ENCODE measurements around the gene GET4. TPM values are rescaled to one million over a fixed set of nuclear protein-coding genes. Genes with fewer than 3 reads are reported as not detected.
A peak's percentile ranks its signal among the peaks of the same experiment; 100 is the strongest.

GET4 gene
- total RNA-seq, 2 experiments from 2014 or later = 84.4 to 96.4 TPM

DNA sequence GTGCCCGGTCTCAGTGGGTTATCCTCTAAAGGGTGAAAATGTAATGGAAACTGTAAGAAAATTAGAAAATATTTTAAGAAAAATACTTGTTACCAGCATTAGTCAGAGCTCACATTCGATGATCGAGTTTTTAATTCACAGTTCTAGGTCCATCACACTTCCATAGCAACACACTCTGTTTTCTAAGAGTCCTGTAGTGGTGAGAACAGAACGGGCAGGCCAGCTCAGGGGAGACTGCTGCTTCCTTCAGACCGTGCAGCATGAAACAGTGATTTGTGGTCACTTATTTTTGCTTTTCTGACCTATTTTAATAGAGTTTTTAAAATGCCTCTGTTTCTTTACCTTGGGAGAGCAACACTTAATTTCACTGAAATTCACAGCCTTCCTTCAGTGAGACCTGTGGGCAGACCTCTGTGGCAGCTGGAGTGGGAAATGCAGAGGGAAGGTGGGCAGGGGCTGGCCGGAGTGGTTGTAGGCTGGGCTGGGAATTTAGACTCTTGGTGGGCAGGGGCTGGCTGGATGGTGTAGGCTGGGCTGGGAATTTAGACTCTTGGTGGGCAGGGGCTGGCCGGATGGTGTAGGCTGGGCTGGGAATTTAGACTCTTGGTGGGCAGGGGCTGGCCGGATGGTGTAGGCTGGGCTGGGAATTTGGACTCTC is 42.6 kb upstream of the GET4 start:
- Mint-ChIP-seq H3K27ac (no peak overlapping the region), H3K27me3 (no peaks in the 10 kb centered on the region), H3K4me3 (no peak overlapping the region), H3K36me3 (ENCODE audit: low read depth) (peaks cover 62% of the 10 kb centered on the region), H3K4me1 (ENCODE audit: low read depth) (peaks cover 48% of the 10 kb centered on the region), H3K9me3 (no peaks in the 10 kb centered on the region)
- POLR2A ChIA-PET = interaction anchor here (2.4 to 3.3 kb wide), 2 partner anchors 16 to 21 kb away, joined by 10 to 34 read pairs; no protein-coding TSS in a partner anchor
- intact Hi-C loops (cut with DNase I, micrococcal nuclease) = loop anchor here in 1 of 2 experiments (2.0 kb wide), 1 partner anchor 39 kb away; no protein-coding TSS in a partner anchor
- H3K4me3 ChIP-seq (ENCODE audit: low read length) = no peak overlapping the region
- no peak for DNase-seq
- TF ChIP-seq, protein P1, sequence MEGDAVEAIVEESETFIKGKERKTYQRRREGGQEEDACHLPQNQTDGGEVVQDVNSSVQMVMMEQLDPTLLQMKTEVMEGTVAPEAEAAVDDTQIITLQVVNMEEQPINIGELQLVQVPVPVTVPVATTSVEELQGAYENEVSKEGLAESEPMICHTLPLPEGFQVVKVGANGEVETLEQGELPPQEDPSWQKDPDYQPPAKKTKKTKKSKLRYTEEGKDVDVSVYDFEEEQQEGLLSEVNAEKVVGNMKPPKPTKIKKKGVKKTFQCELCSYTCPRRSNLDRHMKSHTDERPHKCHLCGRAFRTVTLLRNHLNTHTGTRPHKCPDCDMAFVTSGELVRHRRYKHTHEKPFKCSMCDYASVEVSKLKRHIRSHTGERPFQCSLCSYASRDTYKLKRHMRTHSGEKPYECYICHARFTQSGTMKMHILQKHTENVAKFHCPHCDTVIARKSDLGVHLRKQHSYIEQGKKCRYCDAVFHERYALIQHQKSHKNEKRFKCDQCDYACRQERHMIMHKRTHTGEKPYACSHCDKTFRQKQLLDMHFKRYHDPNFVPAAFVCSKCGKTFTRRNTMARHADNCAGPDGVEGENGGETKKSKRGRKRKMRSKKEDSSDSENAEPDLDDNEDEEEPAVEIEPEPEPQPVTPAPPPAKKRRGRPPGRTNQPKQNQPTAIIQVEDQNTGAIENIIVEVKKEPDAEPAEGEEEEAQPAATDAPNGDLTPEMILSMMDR (IDR thresholded peaks at IDR 0.05) = no peak
- no peak for ATAC-seq (ENCODE audit: poor library complexity)
- no peaks in the 10 kb centered on the region for H3K27me3 ChIP-seq (ENCODE audit: control insufficient read depth in 1 of 2, insufficient read depth in 2 of 2, low read length in 2 of 2)
- peaks cover 15% of the 10 kb centered on the region for H3K36me3 ChIP-seq (ENCODE audit: insufficient read depth, low read length)
- H3K4me1 ChIP-seq (ENCODE audit: insufficient read depth, low read length) = peaks cover 48% of the 10 kb centered on the region
- CTCF ChIA-PET = interaction anchor here (1.5 to 4.2 kb wide), 2 partner anchors 39 to 47 kb away, joined by 6 to 22 read pairs; no protein-coding TSS in a partner anchor
- no peaks in the 10 kb centered on the region for H3K9me3 ChIP-seq (ENCODE audit: control insufficient read depth in 1 of 2, insufficient read depth in 1 of 2, low read length in 2 of 2)
- H3K27ac ChIP-seq (ENCODE audit: low read depth in 1 of 2, low read length in 2 of 2) = no peak overlapping the region

DNA sequence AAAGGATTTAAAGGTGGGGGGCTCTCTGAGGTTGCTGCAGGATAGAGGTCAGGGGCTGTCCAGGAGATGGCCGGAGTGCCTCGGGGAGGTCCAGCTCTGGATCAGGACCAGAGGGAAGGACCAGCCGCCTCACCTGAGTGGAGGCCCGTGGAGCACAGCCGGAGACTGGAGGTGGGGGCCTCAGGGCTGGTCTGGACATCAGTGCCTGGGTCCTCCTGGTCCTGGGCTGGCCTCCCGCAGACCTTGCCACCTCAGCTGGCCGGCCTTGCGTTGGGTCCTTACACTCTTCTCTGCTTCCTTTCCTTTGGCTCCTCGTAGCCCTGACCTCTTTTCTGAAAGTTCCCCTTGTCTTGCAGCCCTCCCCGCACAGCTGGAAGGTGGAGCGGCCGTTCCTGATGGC is 42.1 kb upstream of the GET4 start:
- Mint-ChIP-seq H3K4me3 (no peak overlapping the region), H3K9me3 (no peaks in the 10 kb centered on the region), H3K36me3 (ENCODE audit: low read depth) (peaks cover 68% of the 10 kb centered on the region), H3K4me1 (ENCODE audit: low read depth) (peaks cover 43% of the 10 kb centered on the region), H3K27ac (peak overlapping the region; percentile 42), H3K27me3 (no peaks in the 10 kb centered on the region)
- DNase-seq (no peak), ATAC-seq (ENCODE audit: poor library complexity) (no peak)
- Histone ChIP-seq H3K9me3 (ENCODE audit: control insufficient read depth in 1 of 2, insufficient read depth in 1 of 2, low read length in 2 of 2) (no peaks in the 10 kb centered on the region), H3K36me3 (ENCODE audit: insufficient read depth, low read length) (peaks cover 20% of the 10 kb centered on the region), H3K27ac (ENCODE audit: low read depth in 1 of 2, low read length in 2 of 2) (no peak overlapping the region), H3K4me1 (ENCODE audit: insufficient read depth, low read length) (peaks cover 48% of the 10 kb centered on the region), H3K4me3 (ENCODE audit: low read length) (no peak overlapping the region), H3K27me3 (ENCODE audit: control insufficient read depth in 1 of 2, insufficient read depth in 2 of 2, low read length in 2 of 2) (no peaks in the 10 kb centered on the region)
- ChIA-PET POLR2A (interaction anchor here (3.3 kb wide), 1 partner anchor 17 kb away, joined by 34 read pairs; no protein-coding TSS in a partner anchor), CTCF (no interaction called here)
- TF ChIP-seq, protein P1 (IDR thresholded peaks at IDR 0.05) = no peak
- intact Hi-C loops (cut with DNase I, micrococcal nuclease) = no loop called here

DNA sequence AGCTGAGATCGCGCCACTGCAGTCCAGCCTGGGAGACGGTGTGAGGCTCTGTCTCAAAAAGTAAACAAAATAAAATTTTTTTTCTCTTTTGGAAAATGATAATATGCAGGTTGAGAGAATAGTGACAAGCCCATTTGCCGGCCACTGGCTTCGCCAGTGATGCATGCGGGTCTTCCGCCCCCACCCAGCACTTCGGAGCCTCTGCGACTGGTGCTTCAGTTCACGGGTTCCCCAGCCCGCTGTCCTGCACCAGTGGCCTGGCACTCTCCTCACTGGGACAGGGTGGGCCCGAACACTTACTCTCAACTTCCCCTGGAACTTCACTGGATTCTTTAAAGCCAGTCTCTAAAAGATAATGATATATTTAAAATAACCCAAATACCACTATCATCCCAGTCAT is 41.3 kb upstream of the GET4 start:
- Histone ChIP-seq H3K27ac (ENCODE audit: low read depth in 1 of 2, low read length in 2 of 2) (no peak overlapping the region), H3K4me1 (ENCODE audit: insufficient read depth, low read length) (peaks cover 46% of the 10 kb centered on the region), H3K4me3 (ENCODE audit: low read length) (no peak overlapping the region), H3K36me3 (ENCODE audit: insufficient read depth, low read length) (peaks cover 25% of the 10 kb centered on the region), H3K27me3 (ENCODE audit: control insufficient read depth in 1 of 2, insufficient read depth in 2 of 2, low read length in 2 of 2) (no peaks in the 10 kb centered on the region), H3K9me3 (ENCODE audit: control insufficient read depth in 1 of 2, insufficient read depth in 1 of 2, low read length in 2 of 2) (no peaks in the 10 kb centered on the region)
- Mint-ChIP-seq H3K36me3 (ENCODE audit: low read depth) (peaks cover 75% of the 10 kb centered on the region), H3K27ac (no peak overlapping the region), H3K27me3 (no peaks in the 10 kb centered on the region), H3K4me3 (no peak overlapping the region), H3K4me1 (ENCODE audit: low read depth) (peaks cover 38% of the 10 kb centered on the region), H3K9me3 (no peaks in the 10 kb centered on the region)
- intact Hi-C loops (cut with DNase I, micrococcal nuclease) = no loop called here
- ChIA-PET CTCF (no interaction called here), POLR2A (no interaction called here)
- DNase-seq (no peak), ATAC-seq (ENCODE audit: poor library complexity) (no peak)
- TF ChIP-seq, protein P1 (IDR thresholded peaks at IDR 0.05) = no peak

Measured in CD4-positive, alpha-beta T cell (primary cell).